Osteoblast (primary cell): ENCODE measurements around the gene ANGPTL3. TPM values are rescaled to one million over a fixed set of nuclear protein-coding genes. Genes with fewer than 3 reads are reported as not detected.
"Not testable (repeated sequence)": the region's sequence is repeated elsewhere in the genome, so short reads cannot be mapped to it uniquely, and the experiment has no call there.

ENCODE experiments used
- DNase-seq: peaks from one replicate; pipeline ENCODE4 v3.0.0; 2011; ENCODE audit warnings: low spot score, mixed read lengths; ENCODE audit not compliant: insufficient read length; ENCODE audit errors: missing footprints
- H2AFZ ChIP-seq: 2 replicates; pipeline ENCODE4 v1.6.0; 2011; ENCODE audit warnings: mild to moderate bottlenecking, low read length
- H3K27ac ChIP-seq: 2 replicates; pipeline ENCODE4 v1.5.1; 2011; ENCODE audit warnings: mild to moderate bottlenecking, low read depth, low read length, moderate library complexity
- H3K27me3 ChIP-seq: 2 replicates; pipeline ENCODE4 v1.6.0; 2012; ENCODE audit warnings: mild to moderate bottlenecking, control low read depth, inconsistent platforms, low read length, moderate library complexity; ENCODE audit not compliant: insufficient read depth
- H3K36me3 ChIP-seq: 2 replicates; pipeline ENCODE4 v1.5.1; 2011; ENCODE audit warnings: mild to moderate bottlenecking, low read length, control low read depth, moderate library complexity; ENCODE audit not compliant: insufficient read depth
- H3K4me1 ChIP-seq: 2 replicates; pipeline ENCODE4 v1.5.1; 2011; ENCODE audit warnings: mild to moderate bottlenecking, low read length, control low read depth, moderate library complexity; ENCODE audit not compliant: insufficient read depth
- H3K4me2 ChIP-seq: 2 replicates; pipeline ENCODE4 v1.6.0; 2011; ENCODE audit warnings: mild to moderate bottlenecking, low read length; ENCODE audit not compliant: insufficient read depth
- H3K4me3 ChIP-seq: fragments of 200-600 bp; sonication (generic); 3 replicates; pipeline ENCODE4 v1.5.1; 2012; ENCODE audit warnings: mild to moderate bottlenecking, low read length, inconsistent platforms; ENCODE audit not compliant: insufficient read depth
- H3K79me2 ChIP-seq: 2 replicates; pipeline ENCODE4 v1.6.0; 2012; ENCODE audit warnings: mild to moderate bottlenecking, low read length, control low read depth, inconsistent platforms; ENCODE audit not compliant: insufficient read depth
- H3K9me3 ChIP-seq: 2 replicates; pipeline ENCODE4 v1.5.1; 2011; ENCODE audit warnings: low read depth, low read length, control low read depth
- H4K20me1 ChIP-seq: 2 replicates; pipeline ENCODE4 v1.6.0; 2012; ENCODE audit warnings: mild to moderate bottlenecking, low read length, control low read depth; ENCODE audit not compliant: insufficient read depth
- CTCF ChIP-seq: IDR thresholded peaks from 2 replicates; pipeline ENCODE4 v1.5.1; 2011; ENCODE audit warnings: mild to moderate bottlenecking, low read depth, low read length, moderate library complexity; ENCODE audit errors: extremely low read depth
- total RNA-seq: library from RNA; depleted of rRNA; stranded (reverse); fragments of >200 nt; gene quantifications from 2 replicates; pipeline ENCODE4 v1.2.3, GENCODE V29; 2012

Gene ANGPTL3
- total RNA-seq, 1 donor, result not detected

GRCh38 chr1:62595647-62596046, 1.7 kb upstream of the ANGPTL3 start:
- peaks cover 22% of the 10 kb centered on the region for H3K4me1 ChIP-seq
- TF ChIP-seq CTCF, result no peak

GRCh38 chr1:62599044-62599443, 1.7 kb downstream of the ANGPTL3 start:
- Histone ChIP-seq H3K4me2 (peak overlapping the region; percentile 22), H3K4me3 (no peak overlapping the region), H3K27ac (peak overlapping the region; percentile 35), H3K79me2 (no peaks in the 10 kb centered on the region), H3K36me3 (no peaks in the 10 kb centered on the region), H3K4me1 (peaks cover 20% of the 10 kb centered on the region), H3K9me3 (no peaks in the 10 kb centered on the region), H3K27me3 (no peaks in the 10 kb centered on the region), H2AFZ (no peak overlapping the region), H4K20me1 (no peaks in the 10 kb centered on the region)
- peak; percentile 60 for DNase-seq
- TF ChIP-seq CTCF, result no peak

More at GRCh38 chr1:62595647-62596046, 1.7 kb upstream of the ANGPTL3 start:
- Histone ChIP-seq H3K4me2 (no peak overlapping the region), H3K36me3 (no peaks in the 10 kb centered on the region), H3K4me3 (no peak overlapping the region), H3K27me3 (no peaks in the 10 kb centered on the region), H2AFZ (no peak overlapping the region), H3K27ac (no peak overlapping the region), H3K79me2 (no peaks in the 10 kb centered on the region), H3K9me3 (no peaks in the 10 kb centered on the region), H4K20me1 (no peaks in the 10 kb centered on the region)
- DNase-seq, result no peak

GRCh38 chr1:62601457-62601856, 4.1 kb downstream of the ANGPTL3 start:
- H3K4me2 ChIP-seq, result no peak overlapping the region

GRCh38 chr1:62608905-62609304, 11.6 kb downstream of the ANGPTL3 start:
- H3K27me3 ChIP-seq, result no peaks in the 10 kb centered on the region
- no peaks in the 10 kb centered on the region for H3K79me2 ChIP-seq
- H3K27ac ChIP-seq, result no peak overlapping the region
- H3K4me1 ChIP-seq, result peaks cover 4% of the 10 kb centered on the region
- no peak for TF ChIP-seq CTCF
- no peak overlapping the region for H3K4me3 ChIP-seq
- no peak for DNase-seq
- H3K36me3 ChIP-seq, result no peaks in the 10 kb centered on the region
- no peaks in the 10 kb centered on the region for H4K20me1 ChIP-seq
- H3K4me2 ChIP-seq, result no peak overlapping the region
- H2AFZ ChIP-seq, result no peak overlapping the region
- H3K9me3 ChIP-seq, result no peaks in the 10 kb centered on the region

More at GRCh38 chr1:62601457-62601856, 4.1 kb downstream of the ANGPTL3 start:
- no peak for DNase-seq
- no peak overlapping the region for H2AFZ ChIP-seq
- no peaks in the 10 kb centered on the region for H3K79me2 ChIP-seq
- H3K27me3 ChIP-seq, result no peaks in the 10 kb centered on the region
- no peak overlapping the region for H3K4me3 ChIP-seq
- H4K20me1 ChIP-seq, result no peaks in the 10 kb centered on the region
- TF ChIP-seq CTCF, result no peak
- H3K27ac ChIP-seq, result peak overlapping the region; percentile 47
- H3K9me3 ChIP-seq, result no peaks in the 10 kb centered on the region
- H3K4me1 ChIP-seq, result peaks cover 13% of the 10 kb centered on the region
- H3K36me3 ChIP-seq, result no peaks in the 10 kb centered on the region

- H3K79me2 ChIP-seq, H3K27me3 ChIP-seq, H3K36me3 ChIP-seq, H3K27ac ChIP-seq, DNase-seq, H3K4me1 ChIP-seq, H3K9me3 ChIP-seq, H2AFZ ChIP-seq, H3K4me3 ChIP-seq, H3K4me2 ChIP-seq, H4K20me1 ChIP-seq: not testable (repeated sequence)
Observed at GRCh38 chr1:62610588-62610987, 13.3 kb downstream of the ANGPTL3 start.
